Psoas muscle (tissue), 8 donors: ENCODE data around the gene PHAF1. TPM values are rescaled to one million over a fixed set of nuclear protein-coding genes. Genes with fewer than 3 reads are reported as not detected.
A peak's percentile ranks its signal among the peaks of the same experiment; 100 is the strongest.

ENCODE experiments used
- ATAC-seq, 4 donors: fragments of 200-7000 bp; cut with Tn5 transposase; one replicate each; pipeline ENCODE4 v1.9.1; 2020; ENCODE audit warnings: moderate library complexity in 3 of 4, mild to moderate bottlenecking in 2 of 4
- DNase-seq, 2 donors: peaks; one replicate each; pipeline ENCODE4 v3.0.0-alpha.2; 2020
- H3K27ac ChIP-seq: fragments of 200-600 bp; one replicate; pipeline ENCODE4 v1.8.0; 2022
- H3K27me3 ChIP-seq, 3 donors: fragments of 200-600 bp in 1 of 3; one replicate each; pipeline versions ENCODE4 v1.6.1 to v1.8.0; 2013 to 2022; ENCODE audit warnings: low read length in 2 of 3, mild to moderate bottlenecking in 2 of 3, moderate library complexity in 1 of 3; ENCODE audit not compliant: insufficient read depth in 3 of 3
- H3K36me3 ChIP-seq, 2 donors: fragments of 200-600 bp in 1 of 2; one replicate each; pipeline versions ENCODE4 v1.6.1 to v1.8.0; 2013 to 2022; ENCODE audit warnings: low read depth in 1 of 2, mild to moderate bottlenecking in 1 of 2, moderate library complexity in 1 of 2; ENCODE audit not compliant: insufficient read depth in 1 of 2
- H3K4me1 ChIP-seq: fragments of 200-600 bp; one replicate; pipeline ENCODE4 v1.8.0; 2022
- H3K4me3 ChIP-seq: fragments of 200-600 bp; one replicate; pipeline ENCODE4 v1.8.0; 2022; ENCODE audit warnings: mild to moderate bottlenecking
- H3K9me3 ChIP-seq: fragments of 200-600 bp; one replicate; pipeline ENCODE4 v1.8.0; 2022
- CTCF ChIP-seq: fragments of 200-600 bp; IDR thresholded peaks from one replicate; pipeline ENCODE4 v1.8.0; 2022; ENCODE audit warnings: antibody characterized with exemption
- WGBS, 3 donors: extraction: QIAGEN DNeasy Blood & Tissue Kit; methylation state at CpG; one replicate each; pipeline versions ENCODE4 v1.1.6 to v1.1.7; 2013; 5-methylcytosine and 5-hydroxymethylcytosine counted together
- intact Hi-C, 2 donors: fragments of 100-400 bp; cut with DNase I; formaldehyde crosslinking; loops; one replicate each; pipeline versions ENCODE4 v1.11.0 to v1.14.2; 2022
- polyA plus RNA-seq, 3 donors: library from polyadenylated mRNA; stranded (reverse); fragments of 200-250 nt; gene quantifications; one replicate each; pipeline ENCODE4 v1.2.3, GENCODE V29; 2013
- total RNA-seq, 4 donors: library from RNA; stranded (reverse); fragmentation: NEBNext Ultra II Directional in 2 of 4; extraction: Animal tissue kit (Norgen Biotek cat#: 25700) in 2 of 4; gene quantifications; one replicate each; pipeline versions ENCODE4 v1.2.1 to v1.2.4, GENCODE V29; 2021 to 2023
- donor health status: healthy with polysubstance abuse.
- donor health status: DM: no; HTN: no; CAD: no; lungs with moderate emphysema.
- donor health status: Bipolar disorder and iron deficiency.
- donor health status: healthy.
- donor health status: DM: yes; HTN: yes; CAD: no.
- donor health status: DM: no; HTN: no; CAD: no.
- donor health status: DM: no; HTN: no; CAD: no.
- donor health status: DM: yes; HTN: yes; CAD: no.

Gene PHAF1
- total and polyA plus RNA-seq, 7 donors: 12.2 to 60.4 (median 15.4) TPM

DNA sequence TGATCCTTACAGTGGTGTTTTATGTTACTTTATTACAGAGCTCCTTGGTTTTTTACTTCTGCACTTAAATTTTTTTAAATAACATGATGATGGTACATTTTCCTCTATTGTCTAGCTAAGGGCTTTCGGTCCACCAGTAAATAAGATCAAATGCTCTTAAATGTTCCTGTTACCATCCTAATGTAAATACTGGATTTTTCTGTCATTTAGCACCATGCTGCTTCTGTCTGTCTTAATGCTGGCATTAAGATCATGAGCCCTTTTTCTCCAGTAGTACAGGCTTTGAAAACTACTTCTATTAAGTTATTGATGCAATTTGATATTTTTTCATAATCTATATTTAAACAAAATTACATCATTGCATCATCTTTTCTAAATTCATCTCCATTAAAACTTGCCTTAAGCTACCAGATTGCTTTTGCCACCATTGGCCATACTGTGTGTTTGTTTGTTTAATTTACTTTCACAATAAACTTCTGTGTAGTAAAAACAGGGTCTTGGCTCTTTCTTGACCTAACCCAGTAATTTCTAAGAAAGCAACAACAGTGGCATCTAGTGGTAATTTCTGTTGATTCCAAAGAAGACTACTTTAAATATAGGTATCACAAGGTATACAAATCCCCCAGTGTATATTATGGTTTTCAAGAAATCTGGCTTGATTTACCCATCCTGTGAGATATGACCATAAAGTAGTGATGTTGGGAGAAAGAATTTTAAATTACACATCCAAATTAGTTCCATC is 9.0 kb upstream of the PHAF1 start:
- DNase-seq: no peak
- Histone ChIP-seq H3K4me3 (no peak overlapping the region), H3K27me3 (no peaks in the 10 kb centered on the region), H3K4me1 (peaks cover 15% of the 10 kb centered on the region), H3K9me3 (no peaks in the 10 kb centered on the region), H3K27ac (no peak overlapping the region), H3K36me3 (peaks cover 0 to 26% of the 10 kb centered on the region in 2 donors)
- 94 to 100% (median 97%) methylated on average over 1 of the region's 1 CpG for WGBS, 3 donors
- peak in 2 of 4 donors; percentile 40 to 59 for ATAC-seq
- intact Hi-C loops: loop anchor here (5.0 to 10.0 kb wide), 3 partner anchors 83 to 123 kb away; no protein-coding TSS in a partner anchor
- peak; percentile 33 for TF ChIP-seq CTCF

- Histone ChIP-seq H3K36me3 (peaks cover 0 to 26% of the 10 kb centered on the region in 2 donors), H3K27ac (no peak overlapping the region), H3K4me3 (no peak overlapping the region), H3K9me3 (no peaks in the 10 kb centered on the region), H3K4me1 (peaks cover 15% of the 10 kb centered on the region), H3K27me3 (no peaks in the 10 kb centered on the region)
- 85 to 89% (median 88%) methylated on average over 4 of the region's 4 CpGs for WGBS, 3 donors
- intact Hi-C loops: loop anchor here (2.0 to 10.0 kb wide), 4 partner anchors 84 to 124 kb away; no protein-coding TSS in a partner anchor
- ATAC-seq (no peak), DNase-seq (no peak)
- no peak for TF ChIP-seq CTCF
Measured at GRCh38 chr16:67101311-67102082, 8.2 kb upstream of the PHAF1 start.

DNA sequence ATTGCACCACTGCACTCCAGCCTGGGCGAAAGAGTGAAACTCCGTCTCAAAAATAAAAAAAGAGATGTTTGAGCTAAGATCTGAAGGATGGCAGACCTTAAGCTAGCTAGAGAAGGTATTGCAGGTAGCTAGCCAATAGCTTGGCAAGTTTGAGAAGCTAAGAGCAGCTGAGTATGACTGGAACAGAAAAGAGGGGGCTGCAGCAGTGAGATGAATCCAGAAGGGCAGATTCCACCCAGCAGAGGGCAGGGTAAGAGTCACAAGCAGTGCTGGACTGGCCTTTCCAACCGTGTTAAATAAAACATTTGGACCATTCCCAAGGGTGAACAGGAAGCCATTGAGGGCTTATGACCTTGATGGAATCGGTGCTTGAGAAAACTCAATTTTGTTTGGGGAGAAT is 5.7 kb upstream of the PHAF1 start:
- H3K4me3 ChIP-seq: no peak overlapping the region
- 44 to 52% (median 50%) methylated on average over 4 of the region's 4 CpGs for WGBS, 3 donors
- ATAC-seq (peak in 3 of 4 donors; percentile 60 to 75 (median 63)), DNase-seq (no peak)
- no peak overlapping the region for H3K27ac ChIP-seq
- H3K4me1 ChIP-seq: peaks cover 6% of the 10 kb centered on the region
- peak; percentile 32 for TF ChIP-seq CTCF
- peaks cover 0 to 19% of the 10 kb centered on the region in 2 donors for H3K36me3 ChIP-seq
- intact Hi-C loops: loop anchor here (5.0 to 10.0 kb wide), 3 partner anchors 87 to 127 kb away; no protein-coding TSS in a partner anchor
- H3K27me3 ChIP-seq: no peaks in the 10 kb centered on the region
- H3K9me3 ChIP-seq: no peaks in the 10 kb centered on the region

GRCh38 chr16:67104845-67105244 is 4.9 kb upstream of the PHAF1 start:
- ATAC-seq (no peak), DNase-seq (no peak)
- Histone ChIP-seq H3K4me1 (peaks cover 9% of the 10 kb centered on the region), H3K9me3 (no peaks in the 10 kb centered on the region), H3K36me3 (peaks cover 0 to 11% of the 10 kb centered on the region in 2 donors), H3K4me3 (no peak overlapping the region), H3K27ac (no peak overlapping the region), H3K27me3 (no peaks in the 10 kb centered on the region)
- WGBS, 3 donors: 86 to 91% (median 90%) methylated on average over 6 of the region's 6 CpGs
- TF ChIP-seq CTCF: no peak
- intact Hi-C loops: loop anchor here (5.0 to 10.0 kb wide), 3 partner anchors 88 to 128 kb away; no protein-coding TSS in a partner anchor
